ENCODE results near the gene EMX1.
A peak's percentile ranks its signal among the peaks of the same experiment; 100 is the strongest.

The EMX1 gene

GRCh38 chr2:72886505-72887031 is 30.8 kb upstream of the EMX1 start:
- CTCF ChIA-PET: interaction anchor here (0.6 to 3.2 kb wide), 16 partner anchors 10 to 326 kb away, joined by 3 to 44 read pairs (median 7); no protein-coding TSS in a partner anchor
- POLR2A ChIA-PET: interaction anchor here (0.8 to 1.9 kb wide), 3 partner anchors 31 to 347 kb away, joined by 3 to 9 read pairs (median 6); partner anchors contain the start of genes CCT7, EMX1 and PRADC1
- Histone ChIP-seq H3K36me3 (ENCODE audit: control insufficient read depth in 2 of 2, insufficient read depth in 1 of 2, low read length in 2 of 2) (peaks cover 0 to 11% of the 10 kb centered on the region in 2 experiments; a peak in 2 of 3 replicates), H3K27ac (ENCODE audit: extremely low read depth, low read depth, low read length) (no peak overlapping the region; the same call in 1 of the 2 replicates), H3K4me1 (ENCODE audit: control insufficient read depth, insufficient read depth, low read length) (no peaks in the 10 kb centered on the region), H3K4me3 (ENCODE audit: low read depth, low read length) (peak overlapping the region; percentile 55), H3K9me3 (ENCODE audit: control insufficient read depth, insufficient read depth, low read depth, low read length) (no peaks in the 10 kb centered on the region)
- no peak for TF ChIP-seq IKZF3 (tag by site-specific recombination; IDR thresholded peaks at IDR 0.05)
- no peak for TF ChIP-seq ZBTB26 (tag by site-specific recombination; optimal IDR thresholded peaks at IDR 0.05)
- TF ChIP-seq SP3 (tag by site-specific recombination; IDR thresholded peaks at IDR 0.05): no peak
- TF ChIP-seq ZNF510 (tag by site-specific recombination; IDR thresholded peaks at IDR 0.05; ENCODE audit: insufficient replicate concordance): no peak
- peak; percentile 9; the same call in 1 of the 2 replicates for TF ChIP-seq ZNF335 (tag by site-specific recombination; conservative IDR thresholded peaks at IDR 0.05)
- TF ChIP-seq ZBTB17 (tag by site-specific recombination; IDR thresholded peaks at IDR 0.05): 0 out of 2 replicates have a peak, but pooled peaks have one; percentile 22
- no peak for TF ChIP-seq ZNF223 (tag by site-specific recombination; IDR thresholded peaks at IDR 0.05)
- no peak for TF ChIP-seq ELK4 (IDR thresholded peaks at IDR 0.05; ENCODE audit: borderline replicate concordance, low read depth, low read length)
- no peak for TF ChIP-seq SETDB1 (IDR thresholded peaks at IDR 0.05; ENCODE audit: insufficient read length, low read length)

- no peaks in the 10 kb centered on the region for H3K9me3 ChIP-seq (ENCODE audit: control insufficient read depth, insufficient read depth, low read depth, low read length)
- peaks cover 0 to 17% of the 10 kb centered on the region in 2 experiments; a peak in 2 of 3 replicates for H3K36me3 ChIP-seq (ENCODE audit: control insufficient read depth in 2 of 2, insufficient read depth in 1 of 2, low read length in 2 of 2)
- CTCF ChIA-PET: interaction anchor here (0.6 to 3.2 kb wide), 39 partner anchors 11 to 792 kb away, joined by 3 to 44 read pairs (median 4); partner anchors contain the start of gene EMX1
- H3K4me1 ChIP-seq (ENCODE audit: control insufficient read depth, insufficient read depth, low read length): no peaks in the 10 kb centered on the region
- peak within 1 kb of the TSS; percentile 55 for H3K4me3 ChIP-seq (ENCODE audit: low read depth, low read length)
- POLR2A ChIA-PET: interaction anchor here (0.6 to 1.9 kb wide), 5 partner anchors 30 to 346 kb away, joined by 3 to 9 read pairs (median 3); partner anchors contain the start of genes CCT7, EMX1 and PRADC1
- H3K27ac ChIP-seq (ENCODE audit: extremely low read depth, low read depth, low read length): peak within 1 kb of the TSS; percentile 78
- TF ChIP-seq SALL2 (tag by site-specific recombination; IDR thresholded peaks at IDR 0.05; ENCODE audit: borderline replicate concordance) (no peak), ZNF677 (tag by site-specific recombination; IDR thresholded peaks at IDR 0.05) (no peak), KLF9 (tag by site-specific recombination; IDR thresholded peaks at IDR 0.05; ENCODE audit: low read depth) (peak; percentile 61), ZNF600 (tag by site-specific recombination; IDR thresholded peaks at IDR 0.05) (peak; percentile 67; the same call in 1 of the 2 replicates), PATZ1 (tag by site-specific recombination; IDR thresholded peaks at IDR 0.05) (peak; percentile 16; the same call in 1 of the 2 replicates), GLIS2 (tag by site-specific recombination; IDR thresholded peaks at IDR 0.05) (peak; percentile 72), ZNF362 (tag by site-specific recombination; IDR thresholded peaks at IDR 0.05) (no peak), ZBTB8A (tag by site-specific recombination; IDR thresholded peaks at IDR 0.05) (peak; percentile 31), EGR2 (tag by site-specific recombination; IDR thresholded peaks at IDR 0.05; ENCODE audit: low read depth) (no peak), ZNF549 (tag by site-specific recombination; IDR thresholded peaks at IDR 0.05) (0 out of 2 replicates have a peak, but pooled peaks have one; percentile 5), TRIM28 (IDR thresholded peaks at IDR 0.05; ENCODE audit: borderline replicate concordance, low read length) (0 out of 2 replicates have a peak, but pooled peaks have one; percentile 30), ZEB2 (tag by site-specific recombination; IDR thresholded peaks at IDR 0.05) (0 out of 2 replicates have a peak, but pooled peaks have one; percentile 24), KLF16 (tag by site-specific recombination; IDR thresholded peaks at IDR 0.05) (peak; percentile 63), ZNF530 (tag by site-specific recombination; IDR thresholded peaks at IDR 0.05; ENCODE audit: low read depth) (no peak), ZNF645 (tag by site-specific recombination; IDR thresholded peaks at IDR 0.05) (no peak), ZNF10 (tag by site-specific recombination; IDR thresholded peaks at IDR 0.05) (no peak), MYNN (tag by site-specific recombination; IDR thresholded peaks at IDR 0.05; ENCODE audit: borderline replicate concordance) (no peak)
Observed at GRCh38 chr2:72887032-72887739, 30.1 kb upstream of the EMX1 start, which contains the start of gene SPR. TSS of gene SPR (plus strand) at chr2:72887408. CDS start at chr2:72887433, 25 bp downstream.

Data from HEK293 (cell line).